ENCODE measurements around the gene FUBP1. TPM values are rescaled to one million over a fixed set of nuclear protein-coding genes. Genes with fewer than 3 reads are reported as not detected.

FUBP1 gene
- total and polyA plus RNA-seq, 2 of the 13 experiments (the other 11 are each of a cell fraction or from before 2014, with no cell fraction given) = 98.1 to 166 TPM

GRCh38 chr1:77989744-77990143, 10.9 kb upstream of the FUBP1 start:
- H3K9ac ChIP-seq (ENCODE audit: insufficient read depth, low read depth, low read length) = no peak overlapping the region
- intact Hi-C loops (cut with micrococcal nuclease; ENCODE audit: unreplicated experiment) = loop anchor here (2.0 kb wide), 1 partner anchor 15 kb away; the partner anchor contains the start of gene DNAJB4
- no peak for TF ChIP-seq SUZ12 (IDR thresholded peaks at IDR 0.05; ENCODE audit: low read depth, low read length)
- no peak for TF ChIP-seq ZNF570 (CRISPR knock-in tag; IDR thresholded peaks at IDR 0.05; ENCODE audit: borderline replicate concordance)
- no peak for TF ChIP-seq ATF7-NPFF (CRISPR knock-in tag; IDR thresholded peaks at IDR 0.05; ENCODE audit: low read depth)
- no peak for TF ChIP-seq TRAFD1 (CRISPR knock-in tag; IDR thresholded peaks at IDR 0.05; ENCODE audit: borderline replicate concordance)
- 0 out of 2 replicates have a peak, but pooled peaks have one; percentile 22 for TF ChIP-seq NFYB (CRISPR knock-in tag; IDR thresholded peaks at IDR 0.05)
- no peak for TF ChIP-seq AKAP8 (CRISPR knock-in tag; IDR thresholded peaks at IDR 0.05)
- no peak for TF ChIP-seq ZNF619 (CRISPR knock-in tag; IDR thresholded peaks at IDR 0.05)
- TF ChIP-seq LBX2 (CRISPR knock-in tag; IDR thresholded peaks at IDR 0.05; ENCODE audit: borderline replicate concordance) = no peak
- no peak for TF ChIP-seq ZNF563 (CRISPR knock-in tag; IDR thresholded peaks at IDR 0.05)
- no peaks in the 10 kb centered on the region for H3K27me3 ChIP-seq (ENCODE audit: control insufficient read depth in 1 of 2, insufficient read depth in 2 of 2, low read length in 2 of 2)
- in situ Hi-C loops (cut with HindIII; ENCODE audit: extremely low pct_ligation_motif_present, low pct_unique_long_range_greater_than_20kb) = no loop called here
- DNase-seq (ENCODE audit: low spot score) = no peak
- no peaks in the 10 kb centered on the region for H3K36me3 ChIP-seq (replicated peaks in 1 of 2; ENCODE audit: control insufficient read depth in 1 of 2, insufficient read depth in 2 of 2, low read length in 2 of 2)
- peaks cover 39% of the 10 kb centered on the region for H3K4me1 ChIP-seq (ENCODE audit: insufficient read depth, low read length)
- H3K4me3 ChIP-seq (replicated peaks in 1 of 3; ENCODE audit: insufficient read depth in 1 of 3, low read depth in 2 of 3, low read length in 3 of 3) = no peak overlapping the region
- H3K9me3 ChIP-seq (ENCODE audit: low read length) = no peaks in the 10 kb centered on the region
- H3K79me2 ChIP-seq (ENCODE audit: insufficient read depth, low read length) = peaks cover 3% of the 10 kb centered on the region
- no peak overlapping the region for H3K4me2 ChIP-seq (ENCODE audit: low read depth, low read length)
- no peak for FAIRE-seq
- no peak for ATAC-seq
- no peak overlapping the region for H2AFZ ChIP-seq (ENCODE audit: low read length)
- CTCF ChIA-PET (ENCODE audit: low intra/inter-chr PET ratio, low total read pairs) = no interaction called here
- 96% methylated on average over 2 of the region's 2 CpGs for WGBS (ENCODE audit: low lambda C conversion rate)
- POLR2A ChIA-PET = interaction anchor here (0.8 to 2.5 kb wide), 4 partner anchors 8 to 15 kb away, joined by 4 to 14 read pairs (median 7); partner anchors contain the start of genes DNAJB4 and FUBP1
- no TSS peak for BruUV-seq (replicated peaks)
- no peaks in the 10 kb centered on the region; the same call in 1 of the 2 replicates for H4K20me1 ChIP-seq (ENCODE audit: insufficient read depth, low read length)
- no peak overlapping the region for H3K27ac ChIP-seq (ENCODE audit: extremely low read length, insufficient read depth, low read length)
